HG03354 (cell line): Measurements from ENCODE around the gene KPNA6.
"Not testable (repeated sequence)": the region's sequence is repeated elsewhere in the genome, so short reads cannot be mapped to it uniquely, and the experiment has no call there.

Source experiments
- ATAC-seq: cut with Tn5 transposase; IDR thresholded peaks from one replicate; pipeline ENCODE4 v1.9.1; 2021; ENCODE audit warnings: mild to moderate bottlenecking; ENCODE audit not compliant: unreplicated experiment, poor library complexity, severe bottlenecking

KPNA6 gene

DNA sequence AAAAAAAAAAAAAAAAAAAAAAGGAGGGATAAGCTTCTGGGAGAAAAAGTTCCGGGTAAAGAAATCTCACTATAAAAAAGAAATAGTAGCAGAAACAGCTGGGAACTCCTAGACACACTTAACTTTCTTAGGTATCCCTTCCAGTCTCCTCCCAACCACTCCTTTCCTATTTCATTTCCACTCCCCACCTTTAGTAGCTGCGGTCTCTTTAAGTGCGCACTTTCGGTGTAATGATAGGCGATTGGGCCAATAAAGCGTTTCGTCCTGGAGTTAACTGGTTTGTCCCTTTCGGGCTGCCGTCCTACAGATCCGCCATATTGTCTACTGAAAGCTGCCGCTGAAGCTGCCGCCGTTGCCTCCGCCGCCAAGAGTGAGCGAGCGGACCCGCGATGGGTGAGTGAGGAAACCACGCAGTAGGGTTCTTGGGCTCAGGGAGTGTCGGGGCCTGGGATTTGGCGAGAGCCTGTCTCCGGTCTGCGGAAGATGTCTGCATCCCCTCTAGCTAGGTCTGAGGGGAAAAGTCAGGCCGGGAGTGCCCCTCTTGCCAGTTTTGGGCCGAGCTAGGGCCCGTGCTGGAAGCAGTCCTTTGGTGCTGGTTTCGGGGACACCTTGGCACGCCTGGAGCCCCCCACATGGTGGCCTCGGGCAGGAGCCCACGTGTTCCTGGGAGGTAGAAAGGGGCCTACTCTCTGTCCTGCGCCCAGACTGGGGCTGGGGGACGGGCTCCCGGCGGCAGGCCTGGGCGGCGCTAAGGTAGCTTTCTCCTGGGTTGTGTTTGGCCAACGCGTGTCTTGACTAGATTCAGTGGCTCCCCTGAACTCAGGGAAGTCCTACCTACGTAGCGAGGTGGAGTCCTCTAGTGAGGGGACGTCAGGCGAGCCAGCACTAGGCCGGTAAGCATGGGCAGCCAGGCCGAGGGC lies at the start of gene KPNA6:
Gene KPNA6 (plus strand): TSS at position 315 of the 920 bp plus-strand sequence. CDS start 75 bp downstream, at position 390.
- peak; percentile 74 for ATAC-seq

DNA sequence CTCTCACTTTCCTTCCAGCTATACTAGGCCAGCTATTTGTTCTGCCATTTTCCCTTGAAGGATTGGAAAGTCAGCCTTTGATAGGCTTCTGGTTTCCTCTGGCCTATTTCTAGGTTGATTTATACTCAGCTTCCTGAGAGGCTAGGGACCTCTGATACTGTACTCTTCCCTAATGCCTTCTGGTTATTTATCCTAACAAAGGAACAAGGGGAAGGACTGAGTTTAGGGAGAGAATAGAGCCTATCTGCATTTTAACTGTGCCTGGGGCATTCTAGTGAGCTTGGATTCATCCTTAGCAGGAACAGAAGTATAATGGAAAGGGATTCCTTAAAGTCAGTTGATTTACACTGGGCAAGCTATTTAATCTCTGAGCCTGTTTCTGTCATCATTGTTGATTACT lies 46.9 kb upstream of the KPNA6 start:
- no peak for ATAC-seq

DNA sequence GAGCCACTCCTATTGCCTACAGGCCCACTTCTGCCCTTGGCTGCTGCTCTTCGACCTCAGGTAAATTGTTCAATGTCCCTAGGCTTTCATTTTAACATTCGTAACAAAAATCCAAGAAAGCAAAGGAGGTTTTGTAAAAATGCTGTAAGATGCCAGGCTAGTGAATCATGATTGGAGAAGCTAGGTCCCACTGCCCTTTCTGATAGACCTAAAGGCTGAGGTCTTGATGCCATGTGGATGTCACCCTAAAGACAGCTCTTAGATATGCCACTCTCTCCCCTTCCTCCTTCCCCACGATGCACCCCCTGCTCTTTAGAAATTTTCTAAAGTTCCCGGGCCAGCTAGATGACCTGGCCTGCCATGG lies 45.0 kb upstream of the KPNA6 start:
- no peak for ATAC-seq

DNA sequence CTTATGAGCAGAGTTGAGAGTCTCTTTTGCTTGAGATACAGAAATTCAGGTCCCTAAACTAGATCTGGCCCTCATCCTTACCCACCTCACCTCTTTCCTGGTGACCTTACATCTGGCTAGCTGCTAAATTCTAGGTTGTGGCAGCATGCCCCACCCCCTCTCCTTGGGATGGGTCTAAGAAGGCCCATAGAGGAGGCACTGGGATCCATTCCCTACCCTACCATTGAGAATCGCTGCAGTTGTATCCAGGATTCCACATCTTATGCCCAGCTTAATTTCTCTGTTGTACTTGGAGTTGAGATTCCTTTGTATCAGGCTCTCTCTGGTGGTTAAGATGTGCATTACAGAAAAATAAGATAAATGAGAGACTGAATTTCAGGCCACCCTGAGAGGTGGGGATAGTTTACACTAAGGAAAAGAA lies 44.6 kb upstream of the KPNA6 start:
- no peak for ATAC-seq

DNA sequence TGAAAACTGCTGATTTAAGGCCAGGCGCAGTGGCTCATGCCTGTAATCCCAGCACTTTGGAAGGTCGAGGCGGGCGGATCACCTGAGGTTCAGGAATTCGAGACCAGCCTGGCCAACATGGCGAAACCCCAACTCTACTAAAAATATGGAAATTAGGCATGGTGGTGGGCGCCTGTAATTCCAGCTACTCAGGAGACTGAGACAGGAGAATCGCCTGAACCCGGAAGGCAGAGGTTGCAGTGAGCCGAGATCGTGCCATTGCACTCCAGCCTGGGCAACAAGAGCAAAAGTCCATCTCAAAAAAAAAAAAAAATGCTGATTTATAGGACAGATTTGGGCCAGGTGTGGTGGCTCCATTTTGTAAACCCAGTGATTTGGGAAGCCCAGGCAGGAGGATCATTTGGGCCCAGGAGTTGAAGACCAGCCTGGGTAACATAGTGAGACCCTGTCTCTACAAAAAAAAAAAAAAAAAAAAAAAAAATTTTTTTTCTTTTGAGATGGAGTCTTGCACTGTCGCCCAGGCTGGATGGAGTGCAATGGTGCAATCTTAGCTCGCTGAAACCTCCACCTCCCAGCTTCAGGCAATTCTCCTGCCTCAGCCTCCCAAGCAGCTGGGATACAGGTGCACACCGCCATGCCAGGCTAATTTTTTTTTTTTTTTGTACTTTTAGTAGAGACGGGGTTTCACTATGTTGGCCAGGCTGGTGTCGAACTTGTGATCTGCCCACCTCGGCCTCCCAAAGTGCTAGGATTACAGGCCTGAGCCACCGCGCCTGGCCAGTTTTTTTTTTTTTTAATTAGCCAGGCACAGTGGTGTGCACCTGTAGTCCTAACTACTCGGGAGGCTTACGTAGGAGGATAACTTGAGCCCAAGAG lies 42.0 kb upstream of the KPNA6 start:
- ATAC-seq = not testable (repeated sequence)

DNA sequence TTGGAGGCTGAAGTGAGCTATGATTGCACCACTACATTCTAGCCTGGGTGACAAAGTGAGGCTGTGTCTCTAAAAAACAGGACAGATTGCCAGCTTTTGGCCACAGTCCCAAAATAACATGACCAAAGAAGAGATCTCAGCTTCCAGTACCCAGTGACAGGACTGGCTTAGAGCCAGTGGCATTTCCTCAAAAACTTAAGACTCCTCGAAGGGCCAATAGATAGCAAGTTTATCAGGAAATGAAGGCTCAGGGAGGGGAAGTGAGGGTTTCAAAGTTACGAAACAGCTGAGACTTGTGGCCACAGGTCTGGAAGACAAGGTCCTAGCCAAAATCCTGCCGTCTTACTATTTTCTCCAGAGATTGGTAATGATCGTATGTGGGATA lies 41.4 kb upstream of the KPNA6 start:
- ATAC-seq = no peak

DNA sequence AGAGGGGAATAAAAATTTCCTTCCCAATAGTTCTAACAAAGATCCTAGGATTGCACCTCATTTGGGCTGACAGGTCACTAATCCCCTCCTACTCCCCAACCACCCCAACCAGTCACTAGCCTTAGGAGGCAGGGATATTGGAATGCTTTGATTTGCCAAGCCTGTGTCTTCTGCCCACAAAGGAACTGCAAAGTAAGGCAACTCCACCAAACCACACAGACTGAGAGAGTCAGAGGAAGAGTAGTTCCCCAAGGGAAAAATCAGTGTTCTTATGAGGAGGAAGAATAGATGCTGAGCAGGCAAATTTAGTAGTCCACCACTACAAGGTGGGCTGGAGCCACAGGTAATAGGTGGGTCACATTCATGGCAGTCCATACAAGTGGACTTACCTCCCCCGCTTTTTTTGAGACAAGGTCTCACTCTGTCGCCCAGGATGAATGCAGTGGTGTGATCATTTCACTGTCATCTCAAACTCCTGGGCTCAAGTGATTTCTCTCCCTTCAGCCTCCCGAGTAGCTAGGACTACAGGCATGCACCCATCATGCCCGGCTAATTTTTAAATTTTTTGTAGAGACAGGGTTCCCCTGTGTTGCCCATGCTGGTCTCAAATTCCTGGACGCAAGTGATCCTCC lies 38.8 kb upstream of the KPNA6 start:
- no peak for ATAC-seq

DNA sequence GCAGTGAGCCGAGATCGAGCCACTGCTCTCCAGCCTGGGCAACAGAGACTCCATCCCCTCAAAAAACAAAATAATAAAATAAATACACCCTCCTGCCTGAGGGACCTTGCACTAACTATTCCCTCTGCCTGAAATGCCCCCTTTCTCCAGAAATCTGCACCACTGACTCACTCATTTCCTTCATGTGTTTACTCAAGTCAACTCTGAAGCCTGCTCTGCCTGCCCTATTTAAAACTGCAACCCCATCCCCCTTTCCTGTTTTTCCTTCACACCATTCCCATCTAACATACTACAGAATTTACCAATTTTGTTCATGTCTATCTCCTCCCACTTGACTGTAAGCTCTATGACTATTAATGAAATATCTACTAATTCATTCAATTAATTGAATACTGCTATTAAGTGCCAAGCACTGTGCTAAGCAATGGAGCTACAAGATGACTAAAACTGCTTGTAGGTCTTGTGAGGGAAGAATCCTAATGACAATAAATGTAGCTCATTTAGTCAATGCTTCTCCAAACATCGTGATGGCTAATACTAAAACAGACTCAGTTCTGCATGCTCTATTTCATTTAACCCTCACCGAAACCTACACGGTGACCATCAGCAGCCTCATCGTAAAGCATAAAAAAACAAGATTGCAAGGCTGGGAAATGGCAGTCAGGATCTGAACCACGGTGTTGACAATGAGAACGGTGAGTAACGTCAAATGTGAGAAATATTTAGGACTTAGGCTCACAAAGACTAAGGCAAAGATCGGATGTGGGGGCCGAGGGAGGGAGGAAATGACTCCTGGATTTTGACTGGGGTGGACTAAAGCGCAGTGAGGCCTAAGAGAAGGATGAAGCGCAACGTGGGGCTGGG lies 35.9 kb upstream of the KPNA6 start:
- ATAC-seq = no peak

DNA sequence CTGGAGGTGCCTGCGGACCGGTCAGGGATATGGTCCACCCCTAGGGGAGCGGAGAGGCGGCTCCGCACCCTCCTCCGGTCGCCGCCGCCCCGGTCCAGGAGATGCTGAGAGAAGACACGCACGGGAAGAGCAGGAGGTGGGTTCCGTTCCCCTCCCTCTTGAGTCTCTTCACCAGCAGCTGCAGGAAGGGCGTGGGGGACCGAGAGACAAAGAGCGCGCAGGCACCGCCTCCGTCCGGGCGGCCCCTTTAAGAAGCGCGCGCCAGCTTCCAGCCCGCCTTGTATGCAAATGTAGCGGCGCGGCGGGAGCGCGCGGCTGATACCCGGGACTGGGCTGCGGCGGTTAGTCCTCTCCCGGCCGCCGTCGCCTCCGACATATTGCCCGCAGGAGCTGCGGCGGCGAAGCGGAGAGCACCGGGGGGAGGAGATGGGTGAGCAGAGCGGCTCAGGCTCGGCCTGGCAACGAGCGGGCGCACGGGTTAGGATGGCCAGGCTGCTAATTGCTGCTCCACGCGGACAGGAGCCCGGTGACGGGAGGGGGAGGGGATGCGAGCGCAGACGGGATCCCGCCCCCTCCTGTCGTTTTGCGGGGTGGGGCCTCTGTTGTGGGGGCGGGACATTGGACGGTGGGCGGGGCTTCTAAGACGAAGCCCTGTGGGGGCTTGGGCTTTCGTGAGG lies 35.1 kb upstream of the KPNA6 start, which contains the start of gene TMEM39B:
Gene TMEM39B (plus strand): TSS at position 318 of the 677 bp plus-strand sequence. CDS start 109 bp downstream, at position 427.
- ATAC-seq = peak; percentile 89

DNA sequence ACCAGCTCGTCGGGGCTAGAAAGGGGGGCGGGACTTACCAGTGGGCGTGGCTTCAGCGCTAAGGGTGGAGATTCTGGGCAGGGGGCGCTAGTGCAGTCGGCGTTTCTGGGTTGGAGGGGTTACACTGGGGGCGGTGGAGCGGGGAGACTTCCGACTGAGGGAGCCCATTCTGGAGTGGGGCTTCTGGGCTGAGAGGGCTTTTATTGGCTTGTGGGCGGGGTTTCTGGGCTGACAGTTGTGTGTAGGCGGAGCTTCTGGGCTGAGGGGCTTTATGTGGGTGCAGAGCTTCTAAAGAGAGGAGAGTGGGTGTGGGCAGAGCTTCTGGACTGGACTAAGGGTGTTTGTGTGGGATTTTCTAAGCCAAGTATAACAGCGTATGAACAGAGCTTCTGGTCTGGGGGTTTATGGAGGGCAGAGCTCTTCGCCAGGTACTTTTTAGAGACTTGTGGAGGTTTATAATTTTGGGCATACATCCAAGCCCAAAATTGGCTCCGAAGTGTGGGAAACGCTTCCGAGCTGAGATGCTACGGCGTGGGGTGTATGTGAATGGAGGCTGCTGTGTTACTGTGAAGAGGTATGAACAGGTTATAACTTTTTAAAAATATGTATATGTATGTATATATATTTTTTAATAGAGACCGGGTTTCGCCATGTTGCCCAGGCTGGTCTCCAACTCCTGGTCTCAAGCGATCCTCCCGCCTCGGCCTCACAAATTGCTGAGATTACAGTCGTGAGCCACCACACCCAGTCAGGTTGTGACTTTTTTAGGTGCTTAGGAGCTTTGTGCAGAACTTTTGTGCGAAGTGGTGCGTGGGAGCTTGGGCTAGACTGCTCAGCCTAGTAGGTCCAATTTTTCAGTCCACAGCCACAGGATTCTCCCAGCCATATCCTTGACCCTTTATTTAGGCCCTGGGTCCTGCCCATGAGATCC lies 34.3 kb upstream of the KPNA6 start:
- ATAC-seq = peak; percentile 26

DNA sequence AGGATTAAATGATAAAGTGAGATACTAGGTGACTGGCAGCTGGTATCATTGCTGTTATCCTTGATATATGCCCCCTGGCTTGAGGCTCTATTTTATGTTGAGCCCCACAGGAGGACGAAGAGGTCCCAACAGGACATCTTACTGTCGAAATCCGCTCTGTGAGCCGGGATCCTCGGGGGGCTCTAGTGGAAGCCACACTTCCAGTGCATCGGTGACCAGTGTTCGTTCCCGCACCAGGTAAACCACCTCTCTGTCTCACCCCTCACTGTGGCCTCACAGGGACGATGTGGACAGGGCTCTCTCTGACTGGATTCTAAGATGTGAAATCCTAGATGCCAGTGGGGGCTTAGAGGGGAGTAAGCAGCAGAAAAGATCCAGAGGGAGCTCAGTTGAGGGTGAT lies 33.0 kb upstream of the KPNA6 start:
- ATAC-seq = no peak

DNA sequence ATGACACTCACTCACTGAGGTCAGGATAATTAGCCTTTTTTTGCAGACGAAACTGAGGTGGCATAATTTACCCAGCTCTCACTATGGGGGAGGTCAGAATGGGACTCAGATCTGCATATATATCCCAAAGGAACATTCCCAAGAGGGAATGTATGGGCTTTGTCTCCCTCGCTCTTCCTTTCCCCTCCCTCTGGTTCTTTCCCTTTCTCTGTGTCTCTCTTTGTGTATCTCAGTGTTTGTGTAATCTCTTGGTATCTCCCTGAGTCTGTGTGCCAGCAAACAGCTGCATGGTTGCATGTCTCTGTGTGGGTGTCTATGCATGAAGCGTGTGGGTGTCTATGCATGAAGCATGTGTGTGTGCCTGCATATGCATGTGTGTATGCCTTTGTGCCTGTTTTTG lies 30.4 kb upstream of the KPNA6 start:
- no peak for ATAC-seq

DNA sequence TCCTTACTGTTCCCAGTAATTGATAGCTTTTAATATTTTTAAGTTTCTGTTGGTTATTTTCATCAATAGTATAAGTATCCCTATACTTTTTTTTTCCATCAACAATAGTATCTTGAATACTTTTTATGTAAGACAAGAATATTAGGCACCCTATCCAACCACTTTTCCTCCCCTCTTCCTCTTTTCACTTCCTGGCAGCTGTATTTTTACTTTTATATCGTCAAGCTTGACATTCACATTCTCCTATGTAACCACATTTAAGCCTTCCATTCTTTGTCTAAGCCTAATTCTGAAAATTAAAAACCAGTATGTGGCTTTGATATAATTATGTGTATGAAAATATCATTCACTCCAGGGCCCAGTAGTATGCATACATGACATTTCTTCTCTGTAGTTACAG lies 25.8 kb upstream of the KPNA6 start:
- no peak for ATAC-seq

DNA sequence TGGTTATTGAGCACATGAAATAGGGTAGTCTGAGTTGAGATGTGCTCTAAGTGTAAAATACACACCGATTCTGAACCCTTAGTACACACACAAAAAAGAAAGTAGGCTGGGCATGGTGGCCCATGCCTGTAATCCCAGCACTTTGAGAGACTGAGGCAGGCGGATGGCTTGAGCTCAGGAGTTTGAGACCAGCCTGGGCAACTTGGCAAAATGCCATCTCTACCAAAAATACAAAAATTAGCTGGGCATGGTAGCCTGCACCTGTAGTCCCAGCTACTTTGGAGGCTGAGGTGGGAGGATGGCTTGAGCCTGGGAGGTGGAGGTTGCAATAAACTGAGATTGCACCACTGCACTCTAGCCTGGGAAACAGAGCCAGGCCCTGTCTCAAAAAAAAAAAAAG lies 21.5 kb upstream of the KPNA6 start:
- not testable (repeated sequence) for ATAC-seq

DNA sequence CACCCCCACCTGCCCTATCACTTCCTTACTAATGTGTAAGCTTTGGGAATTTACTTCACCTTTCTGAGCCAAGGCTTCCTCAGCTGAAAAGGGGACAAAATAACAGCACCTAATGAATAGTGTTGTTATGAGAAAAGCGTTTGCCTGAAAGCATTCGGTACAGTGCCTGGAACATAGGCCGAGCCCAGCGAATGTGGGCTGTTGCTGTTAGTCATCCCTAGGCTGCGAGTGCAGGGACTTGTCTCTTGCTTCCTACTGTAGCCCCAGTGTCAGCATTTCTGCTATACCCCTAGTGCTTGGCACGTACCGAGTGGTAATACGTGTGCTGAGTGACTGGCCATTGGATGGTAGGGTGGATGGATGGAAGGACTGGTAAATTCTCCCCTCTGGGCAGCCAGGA lies 16.7 kb upstream of the KPNA6 start:
- no peak for ATAC-seq

DNA sequence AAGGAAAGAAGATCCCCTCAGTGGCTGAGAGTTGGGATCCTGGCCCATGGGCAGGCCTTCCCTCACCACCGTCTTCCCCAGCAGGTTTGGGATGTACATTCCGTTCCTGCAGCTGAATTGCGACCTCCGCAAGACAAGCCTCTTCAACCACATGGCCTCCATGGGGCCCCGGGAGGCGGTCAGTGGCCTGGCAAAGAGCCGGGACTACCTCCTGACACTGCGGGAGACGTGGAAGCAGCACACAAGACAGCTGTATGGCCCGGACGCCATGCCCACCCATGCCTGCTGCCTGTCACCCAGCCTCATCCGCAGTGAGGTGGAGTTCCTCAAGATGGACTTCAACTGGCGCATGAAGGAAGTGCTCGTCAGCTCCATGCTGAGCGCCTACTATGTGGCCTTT lies 16.3 kb upstream of the KPNA6 start:
- no peak for ATAC-seq

DNA sequence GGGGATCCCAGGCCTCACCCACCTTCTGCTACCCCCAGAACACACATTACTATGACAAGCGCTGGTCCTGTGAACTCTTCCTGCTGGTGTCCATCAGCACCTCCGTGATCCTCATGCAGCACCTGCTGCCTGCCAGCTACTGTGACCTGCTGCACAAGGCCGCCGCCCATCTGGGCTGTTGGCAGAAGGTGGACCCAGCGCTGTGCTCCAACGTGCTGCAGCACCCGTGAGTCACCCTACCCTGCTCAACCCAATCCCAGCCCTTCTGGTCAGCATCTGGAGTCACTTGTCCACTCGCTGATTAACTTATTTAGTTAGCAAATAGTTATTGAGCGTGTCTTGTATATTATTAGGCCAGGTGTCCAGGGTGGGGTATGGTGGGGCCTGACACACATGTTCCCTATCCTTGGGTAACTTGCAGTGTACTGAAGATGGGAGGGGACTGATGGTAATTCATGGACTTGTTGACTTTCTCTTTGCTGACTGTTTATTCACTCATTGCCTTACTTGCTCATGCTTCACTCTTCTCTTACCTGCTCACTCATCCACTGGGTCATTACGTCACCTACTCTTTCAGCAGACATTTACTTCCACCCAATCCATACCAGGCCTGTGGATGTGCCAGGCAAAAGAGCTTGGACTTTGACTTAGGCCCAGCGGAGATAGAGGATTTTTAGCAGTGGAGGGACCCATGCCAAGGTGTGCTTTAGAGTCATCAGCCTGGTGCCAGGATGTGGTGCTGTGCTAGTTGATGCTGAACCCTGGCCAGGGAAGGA lies 12.9 kb upstream of the KPNA6 start:
- ATAC-seq = no peak
